HFFc6 (cell line): ENCODE data around the gene GATAD2A. TPM values are rescaled to one million over a fixed set of nuclear protein-coding genes. Genes with fewer than 3 reads are reported as not detected.

Experiments
- DNase-seq: peaks from one replicate; pipeline ENCODE4 v3.0.0-alpha.2; 2018
- H3K27ac Mint-ChIP-seq: 2 replicates; pipeline ENCODE4 v1.8.0; 2020; ENCODE audit warnings: mild to moderate bottlenecking, mixed read lengths
- H3K27me3 Mint-ChIP-seq: 2 replicates; pipeline ENCODE4 v1.8.0; 2021; ENCODE audit warnings: mild to moderate bottlenecking, moderate library complexity, mixed read lengths; ENCODE audit not compliant: insufficient read depth
- H3K36me3 Mint-ChIP-seq: 2 replicates; pipeline ENCODE4 v1.8.0; 2021; ENCODE audit warnings: low read depth, mixed read lengths
- H3K4me1 Mint-ChIP-seq: 2 replicates; pipeline ENCODE4 v1.8.0; 2020; ENCODE audit warnings: low read depth, mixed read lengths
- H3K4me3 Mint-ChIP-seq: 2 replicates; pipeline ENCODE4 v1.8.0; 2020; ENCODE audit warnings: mild to moderate bottlenecking, moderate library complexity, mixed read lengths
- H3K9me3 Mint-ChIP-seq: 2 replicates; pipeline ENCODE4 v1.8.0; 2020; ENCODE audit warnings: mild to moderate bottlenecking, mixed read lengths
- total RNA-seq, 6 experiments: library from RNA; stranded (reverse); fragmentation: NEBNext Ultra II Directional; extraction: Animal tissue kit (Norgen Biotek cat#: 25700); gene quantifications; 2 replicates in 1 of 6; 3 replicates in 5 of 6; pipeline ENCODE4 v1.2.3, GENCODE V29; 2021
- TF ChIP-seq, protein P1 (sequence below): fragments of 200-600 bp; sonication (generic); IDR thresholded peaks from 2 replicates; pipeline ENCODE4 v1.5.0; 2021; ENCODE audit warnings: antibody characterized with exemption, mild to moderate bottlenecking

Gene GATAD2A
- total RNA-seq, 6 experiments from 2014 or later = 107 to 123 (median 112) TPM

DNA sequence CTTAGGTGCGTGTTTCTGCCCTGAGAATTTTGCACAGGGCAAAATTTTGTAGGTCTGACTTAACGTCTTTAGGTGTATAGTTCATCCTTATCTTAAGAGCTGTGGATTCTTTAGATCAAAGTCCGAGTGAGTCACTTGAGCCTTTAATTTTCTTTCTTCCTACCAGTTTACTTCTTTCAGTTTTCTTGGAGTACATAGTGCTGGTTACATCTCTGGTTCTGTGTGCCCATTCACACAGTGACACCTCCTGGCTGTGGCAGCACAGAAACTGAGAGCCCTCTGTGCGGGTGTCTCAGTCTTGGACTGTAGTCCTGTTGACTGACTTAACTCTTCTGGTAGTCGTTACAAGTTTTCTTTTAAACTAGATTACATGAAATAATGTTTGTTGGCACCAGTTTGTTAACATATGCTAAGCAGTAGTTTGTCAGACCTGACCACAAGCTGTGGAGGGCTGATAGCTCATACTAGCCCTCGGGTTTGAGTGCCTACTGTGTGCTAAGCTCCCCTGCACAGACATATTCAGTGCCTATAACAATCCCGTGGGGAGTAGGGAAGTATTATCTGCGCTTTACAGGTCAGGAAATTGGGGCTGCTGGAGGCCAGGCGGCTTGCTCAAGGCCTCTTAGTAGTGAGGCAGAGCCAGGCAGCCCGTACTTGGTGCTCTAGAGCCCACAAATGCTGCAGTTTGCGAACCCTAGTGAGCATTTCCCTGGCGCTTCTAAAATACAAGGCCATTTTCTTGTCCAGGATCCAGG is 1.6 kb downstream of the GATAD2A start:
- H3K27me3 Mint-ChIP-seq = peaks cover 2% of the 10 kb centered on the region
- peak; percentile 70 for DNase-seq
- H3K4me1 Mint-ChIP-seq = peaks cover 73% of the 10 kb centered on the region
- peak overlapping the region; percentile 99 for H3K4me3 Mint-ChIP-seq
- no peaks in the 10 kb centered on the region for H3K9me3 Mint-ChIP-seq
- H3K27ac Mint-ChIP-seq = peak overlapping the region; percentile 97
- TF ChIP-seq, protein P1, sequence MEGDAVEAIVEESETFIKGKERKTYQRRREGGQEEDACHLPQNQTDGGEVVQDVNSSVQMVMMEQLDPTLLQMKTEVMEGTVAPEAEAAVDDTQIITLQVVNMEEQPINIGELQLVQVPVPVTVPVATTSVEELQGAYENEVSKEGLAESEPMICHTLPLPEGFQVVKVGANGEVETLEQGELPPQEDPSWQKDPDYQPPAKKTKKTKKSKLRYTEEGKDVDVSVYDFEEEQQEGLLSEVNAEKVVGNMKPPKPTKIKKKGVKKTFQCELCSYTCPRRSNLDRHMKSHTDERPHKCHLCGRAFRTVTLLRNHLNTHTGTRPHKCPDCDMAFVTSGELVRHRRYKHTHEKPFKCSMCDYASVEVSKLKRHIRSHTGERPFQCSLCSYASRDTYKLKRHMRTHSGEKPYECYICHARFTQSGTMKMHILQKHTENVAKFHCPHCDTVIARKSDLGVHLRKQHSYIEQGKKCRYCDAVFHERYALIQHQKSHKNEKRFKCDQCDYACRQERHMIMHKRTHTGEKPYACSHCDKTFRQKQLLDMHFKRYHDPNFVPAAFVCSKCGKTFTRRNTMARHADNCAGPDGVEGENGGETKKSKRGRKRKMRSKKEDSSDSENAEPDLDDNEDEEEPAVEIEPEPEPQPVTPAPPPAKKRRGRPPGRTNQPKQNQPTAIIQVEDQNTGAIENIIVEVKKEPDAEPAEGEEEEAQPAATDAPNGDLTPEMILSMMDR = peak; percentile 59; the same call in 1 of the 2 replicates
- peaks cover 4% of the 10 kb centered on the region; the same call in 1 of the 2 replicates for H3K36me3 Mint-ChIP-seq

DNA sequence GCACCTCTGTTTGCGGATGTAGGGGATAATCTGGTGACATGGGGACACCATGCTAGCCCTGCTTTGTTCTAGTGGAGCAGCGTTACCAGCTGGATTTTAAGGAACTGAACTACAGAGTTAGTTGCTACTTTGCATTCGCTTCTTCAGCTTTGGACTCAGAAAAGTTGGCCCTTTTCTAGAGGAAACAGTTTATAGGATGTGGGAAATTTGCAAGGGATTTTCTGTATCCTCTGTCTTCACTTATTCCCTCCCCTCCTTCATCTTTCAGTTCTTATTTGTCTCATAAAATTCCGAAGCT is 2.1 kb downstream of the GATAD2A start:
- TF ChIP-seq, protein P1 = no peak
- Mint-ChIP-seq H3K9me3 (no peaks in the 10 kb centered on the region), H3K4me3 (peak overlapping the region; percentile 99), H3K4me1 (peaks cover 73% of the 10 kb centered on the region), H3K27ac (peak overlapping the region; percentile 97), H3K36me3 (peaks cover 4% of the 10 kb centered on the region; the same call in 1 of the 2 replicates), H3K27me3 (peaks cover 2% of the 10 kb centered on the region)
- no peak for DNase-seq

DNA sequence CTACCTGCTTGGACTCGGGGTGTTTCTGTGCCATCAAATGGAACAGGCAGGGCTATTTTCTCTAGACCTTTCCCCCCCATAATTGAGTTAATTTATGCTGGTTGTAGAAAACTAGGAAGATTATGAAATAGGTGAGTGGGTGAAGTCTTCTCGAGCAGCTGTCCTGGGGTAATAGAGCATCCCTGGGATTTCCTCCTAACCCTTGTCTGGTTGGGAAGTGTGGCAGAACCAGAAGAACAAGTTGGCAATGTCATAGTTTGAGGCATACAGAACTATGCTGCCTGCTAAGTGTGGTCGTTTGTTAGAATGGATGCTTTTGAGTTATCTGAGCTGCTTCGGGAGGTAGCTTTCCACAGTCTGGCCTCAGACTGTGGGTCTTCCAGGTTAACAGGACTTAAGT is 3.7 kb downstream of the GATAD2A start:
- DNase-seq = no peak
- H3K27ac Mint-ChIP-seq = peak overlapping the region; percentile 51; the same call in 1 of the 2 replicates
- no peak overlapping the region for H3K4me3 Mint-ChIP-seq
- H3K36me3 Mint-ChIP-seq = peaks cover 8% of the 10 kb centered on the region; the same call in 1 of the 2 replicates
- H3K4me1 Mint-ChIP-seq = peaks cover 62% of the 10 kb centered on the region
- H3K27me3 Mint-ChIP-seq = peaks cover 2% of the 10 kb centered on the region
- TF ChIP-seq, protein P1 = no peak
- H3K9me3 Mint-ChIP-seq = no peaks in the 10 kb centered on the region

DNA sequence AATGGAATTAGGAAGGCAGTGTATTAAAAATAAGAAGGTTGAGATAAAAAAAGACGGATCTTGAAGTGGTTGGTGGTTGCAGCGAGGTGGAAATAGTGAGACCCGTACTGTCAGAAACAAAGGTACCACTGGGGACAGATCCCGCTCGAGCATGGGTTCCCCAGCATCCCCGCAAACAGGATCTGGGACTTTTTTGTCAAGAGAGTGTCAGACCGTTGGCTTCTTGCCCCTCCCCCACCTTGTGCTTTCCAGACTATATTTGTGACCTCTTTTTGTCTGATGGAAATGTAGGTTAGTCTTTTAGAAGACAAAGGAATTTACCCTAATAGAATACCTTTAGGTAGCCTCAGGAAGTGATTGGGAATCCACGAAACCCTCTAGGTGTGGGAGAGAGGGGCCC is 4.2 kb downstream of the GATAD2A start:
- no peak for DNase-seq
- peaks cover 2% of the 10 kb centered on the region for H3K27me3 Mint-ChIP-seq
- H3K4me3 Mint-ChIP-seq = no peak overlapping the region
- H3K27ac Mint-ChIP-seq = peak overlapping the region; percentile 51; the same call in 1 of the 2 replicates
- peaks cover 59% of the 10 kb centered on the region for H3K4me1 Mint-ChIP-seq
- peaks cover 9% of the 10 kb centered on the region; the same call in 1 of the 2 replicates for H3K36me3 Mint-ChIP-seq
- TF ChIP-seq, protein P1 = no peak
- no peaks in the 10 kb centered on the region for H3K9me3 Mint-ChIP-seq

DNA sequence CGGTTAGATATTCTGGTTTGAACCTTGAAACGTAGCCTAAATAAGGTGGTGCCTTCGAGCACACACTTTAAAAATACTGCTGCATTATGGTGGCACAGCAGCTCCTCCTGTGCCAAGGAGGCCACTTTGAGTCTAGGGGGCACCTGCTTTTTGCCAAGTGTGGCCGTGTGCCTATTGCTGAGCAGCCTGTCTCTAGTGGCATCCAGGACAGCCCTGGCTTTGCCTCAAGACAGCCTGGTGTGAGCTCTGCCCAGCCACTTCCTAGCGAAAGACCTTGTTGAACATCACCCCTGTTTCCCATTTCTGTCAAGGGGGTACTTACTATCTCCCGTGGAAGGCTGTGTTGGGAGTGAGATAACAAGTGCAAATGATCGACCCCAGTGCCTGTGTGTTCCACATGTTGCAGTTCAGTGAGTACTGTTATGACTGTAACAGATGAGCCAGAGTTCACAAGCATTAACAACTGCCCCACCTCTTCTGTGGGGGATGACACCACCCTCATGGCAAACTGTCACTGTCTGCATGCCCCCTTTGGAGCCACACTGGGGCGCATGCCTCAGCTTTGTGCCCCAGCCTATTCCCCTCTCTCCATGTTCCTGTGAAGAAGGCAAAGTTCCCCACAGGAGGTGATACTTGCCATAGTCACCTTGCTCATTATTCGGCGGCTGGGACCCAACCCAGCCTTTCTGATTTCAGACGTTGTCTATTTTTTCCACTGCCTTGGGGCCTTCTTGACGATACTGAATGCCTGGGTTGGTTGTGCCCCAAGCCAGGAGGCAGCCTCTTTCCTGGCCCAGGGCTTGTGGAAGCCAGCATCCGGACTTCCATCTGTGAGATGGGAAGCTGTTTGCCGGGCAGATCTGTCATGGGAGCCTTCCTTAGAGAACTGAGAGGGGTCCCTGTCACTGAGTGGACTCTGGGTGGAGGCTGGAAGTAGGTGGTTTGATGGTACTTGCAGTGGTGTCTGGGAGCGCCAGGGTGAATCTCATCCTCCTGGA is 5.4 kb downstream of the GATAD2A start:
- H3K27me3 Mint-ChIP-seq = peaks cover 2% of the 10 kb centered on the region
- H3K27ac Mint-ChIP-seq = no peak overlapping the region
- DNase-seq = no peak
- peaks cover 11% of the 10 kb centered on the region; the same call in 1 of the 2 replicates for H3K36me3 Mint-ChIP-seq
- H3K4me3 Mint-ChIP-seq = no peak overlapping the region
- no peaks in the 10 kb centered on the region for H3K9me3 Mint-ChIP-seq
- TF ChIP-seq, protein P1 = 0 out of 2 replicates have a peak, but pooled peaks have one; percentile 12
- peaks cover 54% of the 10 kb centered on the region for H3K4me1 Mint-ChIP-seq
